Testis (tissue), 3 donors: Measurements from ENCODE around the gene LRRC4C. TPM values are rescaled to one million over a fixed set of nuclear protein-coding genes. Genes with fewer than 3 reads are reported as not detected.

Source experiments
- DNase-seq: peaks from one replicate; pipeline ENCODE4 v3.0.0-alpha.2; 2019
- H3K27ac ChIP-seq, 2 donors: fragments of 200-600 bp; sonication (generic); one replicate each; pipeline ENCODE4 v1.5.1; 2019
- H3K27me3 ChIP-seq: fragments of 200-600 bp; sonication (generic); one replicate; pipeline ENCODE4 v1.5.1; 2019
- H3K36me3 ChIP-seq: fragments of 200-600 bp; sonication (generic); one replicate; pipeline ENCODE4 v1.5.1; 2017; ENCODE audit warnings: low read depth; ENCODE audit errors: missing control alignments
- H3K4me1 ChIP-seq: fragments of 200-600 bp; sonication (generic); one replicate; pipeline ENCODE4 v1.5.1; 2019
- H3K4me3 ChIP-seq, 2 donors: fragments of 200-600 bp; sonication (generic); one replicate each; pipeline ENCODE4 v1.5.1; 2017 to 2019
- H3K9me3 ChIP-seq: fragments of 200-600 bp; sonication (generic); one replicate; pipeline ENCODE4 v1.5.1; 2017
- CTCF ChIP-seq, 3 experiments: fragments of 450-650 bp in 2 of 3; fragments of 200-600 bp in 1 of 3; sonication (generic) in 1 of 3; IDR thresholded peaks; one replicate each; pipeline ENCODE4 v1.5.1; 2016 to 2019; ENCODE audit warnings: antibody characterized with exemption in 3 of 3, mild to moderate bottlenecking in 2 of 3, moderate library complexity in 1 of 3
- POLR2A ChIP-seq: fragments of 450-650 bp; IDR thresholded peaks from one replicate; pipeline ENCODE4 v1.6.1; 2017; ENCODE audit warnings: antibody characterized with exemption, mild to moderate bottlenecking, moderate library complexity
- WGBS, 2 donors: methylation state at CpG; one replicate each; pipeline ENCODE4 v1.1.5; 2018; 5-methylcytosine and 5-hydroxymethylcytosine counted together
- intact Hi-C: fragments of 100-400 bp; cut with DNase I; formaldehyde crosslinking; loops from one replicate; pipeline ENCODE4 v1.15.1; 2023; ENCODE audit warnings: low total_unique reads
- polyA plus RNA-seq: library from polyadenylated mRNA; stranded (reverse); fragments of 350-450 nt; fragmentation: Illumina TruSeq; extraction: RNeasy Lipid Tissue Mini Kit (QIAGEN cat#74804); gene quantifications from one replicate; pipeline ENCODE4 v1.2.3, GENCODE V29; 2014; ENCODE audit warnings: low read depth, low replicate concordance; ENCODE audit not compliant: insufficient read depth
- total RNA-seq, 2 donors: library from RNA; depleted of rRNA; stranded (reverse); fragments of >200 nt; gene quantifications; one replicate each; pipeline ENCODE4 v1.2.3, GENCODE V29; 2016

The LRRC4C gene
- total and polyA plus RNA-seq, 3 donors from 2014 or later = 0.16 to 0.56 (median 0.45) TPM

GRCh38 chr11:41400819-41401382 lies 58.6 kb downstream of the LRRC4C start:
- no peak for DNase-seq
- intact Hi-C loops = no loop called here
- WGBS, 2 donors = 71 to 87% methylated on average over 1 of the region's 1 CpG
- TF ChIP-seq CTCF (IDR thresholded peaks at IDR 0.05) (no peak), POLR2A (no peak)
- no peaks in the 10 kb centered on the region for H3K36me3 ChIP-seq
- no peak overlapping the region for H3K4me3 ChIP-seq
- no peak overlapping the region for H3K27ac ChIP-seq
- H3K9me3 ChIP-seq = no peaks in the 10 kb centered on the region
- H3K4me1 ChIP-seq = no peaks in the 10 kb centered on the region
- H3K27me3 ChIP-seq = no peaks in the 10 kb centered on the region

- Histone ChIP-seq H3K9me3 (no peaks in the 10 kb centered on the region), H3K36me3 (no peaks in the 10 kb centered on the region), H3K4me1 (no peaks in the 10 kb centered on the region), H3K27ac (no peak overlapping the region), H3K27me3 (no peaks in the 10 kb centered on the region), H3K4me3 (no peak overlapping the region)
- DNase-seq = no peak
- TF ChIP-seq CTCF (IDR thresholded peaks at IDR 0.05) (no peak), POLR2A (no peak)
- 50 to 57% methylated on average over 4 of the region's 4 CpGs for WGBS, 2 donors
- intact Hi-C loops = no loop called here
Measured at GRCh38 chr11:41400124-41400523, 59.3 kb downstream of the LRRC4C start.

- TF ChIP-seq POLR2A (no peak), CTCF (IDR thresholded peaks at IDR 0.05) (no peak)
- WGBS, 2 donors = 30 to 44% methylated on average over 2 of the region's 2 CpGs
- no peaks in the 10 kb centered on the region for H3K9me3 ChIP-seq
- H3K36me3 ChIP-seq = no peaks in the 10 kb centered on the region
- H3K4me1 ChIP-seq = no peaks in the 10 kb centered on the region
- H3K27ac ChIP-seq = no peak overlapping the region
- DNase-seq = no peak
- intact Hi-C loops = no loop called here
- H3K27me3 ChIP-seq = no peaks in the 10 kb centered on the region
- H3K4me3 ChIP-seq = no peak overlapping the region
Measured at GRCh38 chr11:41399323-41399722, 60.1 kb downstream of the LRRC4C start.

DNA sequence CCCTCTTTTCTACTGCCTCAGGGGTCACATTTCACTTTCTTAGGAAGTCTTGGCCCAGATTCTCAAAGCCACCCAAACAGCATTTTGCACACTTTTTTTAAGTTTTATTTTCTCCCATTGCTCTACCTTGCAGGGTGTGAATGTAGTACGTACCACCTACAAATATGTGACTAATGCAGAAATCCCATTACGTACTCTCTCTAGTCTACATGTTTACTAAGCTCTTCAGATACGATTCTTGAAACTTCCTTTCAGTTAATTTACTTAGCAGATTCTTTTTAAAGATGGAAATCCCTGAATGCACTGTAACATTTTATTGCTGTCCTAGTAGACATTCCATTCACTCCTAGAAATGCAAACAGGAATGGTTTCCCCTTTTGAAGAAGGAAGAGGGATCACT lies 61.3 kb downstream of the LRRC4C start:
- WGBS, 2 donors = 91 to 94% methylated on average over 3 of the region's 3 CpGs
- intact Hi-C loops = no loop called here

More for the DNA sequence above, 61.3 kb downstream of the LRRC4C start:
- no peaks in the 10 kb centered on the region for H3K27me3 ChIP-seq
- no peak overlapping the region for H3K27ac ChIP-seq
- H3K9me3 ChIP-seq = no peaks in the 10 kb centered on the region
- no peak for TF ChIP-seq CTCF (IDR thresholded peaks at IDR 0.05)
- TF ChIP-seq POLR2A = no peak
- no peak overlapping the region for H3K4me3 ChIP-seq
- H3K36me3 ChIP-seq = no peaks in the 10 kb centered on the region
- no peaks in the 10 kb centered on the region for H3K4me1 ChIP-seq
- DNase-seq = no peak
